ENCODE measurements around the gene WDHD1. TPM values are rescaled to one million over a fixed set of nuclear protein-coding genes. Genes with fewer than 3 reads are reported as not detected.

The WDHD1 gene
- total and polyA plus RNA-seq, 2 of the 4 experiments (the other 2 are of a cell fraction), result 4.4 to 13.1 TPM

DNA sequence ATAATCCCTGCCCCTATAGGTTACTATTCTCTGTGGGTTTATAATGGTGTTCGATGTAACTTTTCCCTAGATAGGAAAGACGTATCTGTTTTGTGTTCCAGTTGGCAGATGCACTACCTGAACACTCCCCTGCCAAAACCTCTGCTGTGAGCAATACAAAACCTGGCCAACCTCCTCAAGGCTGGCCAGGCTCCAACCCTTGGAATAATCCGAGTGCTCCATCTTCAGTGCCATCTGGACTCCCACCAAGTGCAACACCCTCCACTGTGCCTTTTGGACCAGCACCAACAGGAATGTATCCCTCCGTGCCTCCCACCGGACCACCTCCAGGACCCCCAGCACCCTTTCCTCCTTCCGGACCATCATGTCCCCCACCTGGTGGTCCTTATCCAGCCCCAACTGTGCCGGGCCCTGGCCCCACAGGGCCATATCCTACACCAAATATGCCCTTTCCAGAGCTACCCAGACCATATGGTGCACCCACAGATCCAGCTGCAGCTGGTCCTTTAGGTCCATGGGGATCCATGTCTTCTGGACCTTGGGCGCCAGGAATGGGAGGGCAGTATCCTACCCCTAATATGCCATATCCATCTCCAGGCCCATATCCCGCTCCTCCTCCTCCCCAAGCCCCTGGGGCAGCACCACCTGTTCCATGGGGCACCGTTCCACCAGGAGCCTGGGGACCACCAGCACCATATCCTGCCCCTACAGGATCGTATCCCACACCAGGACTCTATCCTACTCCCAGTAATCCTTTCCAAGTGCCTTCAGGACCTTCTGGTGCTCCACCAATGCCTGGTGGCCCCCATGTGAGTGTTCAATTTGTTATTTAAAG, 35.8 kb upstream of the WDHD1 start:
- no peak for ATAC-seq (ENCODE audit: low read depth)

More for the DNA sequence above, 35.8 kb upstream of the WDHD1 start:
- H2AK5ac ChIP-seq (ENCODE audit: low read depth, low read length), result no peak overlapping the region
- WGBS, 2 experiments (ENCODE audit: extremely low coverage in 2 of 2, insufficient read length in 1 of 2), result 85% methylated on average over 5 of the region's 11 CpGs; no CpG with 5 or more reads in 1 of the 2 experiments
- H4K5ac ChIP-seq (ENCODE audit: low read depth, low read length), result no peak overlapping the region
- H3K9me1 ChIP-seq (ENCODE audit: insufficient read depth, low read length), result peaks cover 10% of the 10 kb centered on the region
- H2BK20ac ChIP-seq (ENCODE audit: low read depth, low read length), result no peak overlapping the region
- H2AFZ ChIP-seq (replicated peaks; ENCODE audit: low read length, poor library complexity), result no peak overlapping the region
- no peak overlapping the region for H3K27ac ChIP-seq (ENCODE audit: insufficient read depth, low read length)
- H3K18ac ChIP-seq (ENCODE audit: low read depth, low read length), result no peak overlapping the region
- no peak overlapping the region for H3K4me2 ChIP-seq (ENCODE audit: low read depth, low read length)
- peaks cover 65% of the 10 kb centered on the region for H4K20me1 ChIP-seq (ENCODE audit: insufficient read depth, low read length)
- POLR2A ChIA-PET (ENCODE audit: unreplicated experiment), result no interaction called here
- H3K23ac ChIP-seq (ENCODE audit: low read depth, low read length), result no peak overlapping the region
- H3K4me3 ChIP-seq (ENCODE audit: insufficient read depth, low read depth, low read length), result no peak overlapping the region
- H3K27me3 ChIP-seq (ENCODE audit: control insufficient read depth, insufficient read depth, low read length), result no peaks in the 10 kb centered on the region
- in situ Hi-C loops (cut with MboI; ENCODE audit: low sequenced_read_pairs), result no loop called here
- H3K9ac ChIP-seq (ENCODE audit: low read depth, low read length), result no peak overlapping the region
- no peak overlapping the region for H3K56ac ChIP-seq (ENCODE audit: extremely low read depth, insufficient read depth, low read length)
- TSS peak; percentile 29 for BruUV-seq (replicated peaks)
- H3K4me1 ChIP-seq (ENCODE audit: control insufficient read depth, insufficient read depth, low read length), result peaks cover 6% of the 10 kb centered on the region
- H4K91ac ChIP-seq (ENCODE audit: insufficient read depth, low read depth, low read length), result no peak overlapping the region
- no peak overlapping the region for H2BK15ac ChIP-seq (ENCODE audit: low read depth, low read length)
- no peak overlapping the region for H2AK9ac ChIP-seq (replicated peaks; ENCODE audit: low read depth, low read length, poor library complexity)
- peaks cover 22 to 57% of the 10 kb centered on the region in 2 experiments for H3K79me1 ChIP-seq (ENCODE audit: low read depth in 1 of 2, low read length in 2 of 2)
- DNase-seq, result no peak
- CTCF ChIA-PET, result interaction anchor here (1.3 kb wide), 1 partner anchor 11 kb away, joined by 3 read pairs; the partner anchor contains the start of gene MAPK1IP1L
- no peak overlapping the region for H3K4ac ChIP-seq (ENCODE audit: low read depth, low read length)
- H4K8ac ChIP-seq (ENCODE audit: low read depth in 2 of 2, low read length in 2 of 2), result no peak overlapping the region
- intact Hi-C loops (cut with micrococcal nuclease), result no loop called here
- H3K36me3 ChIP-seq (ENCODE audit: control insufficient read depth, insufficient read depth, low read length), result peaks cover 34% of the 10 kb centered on the region
- no peak overlapping the region for H2BK120ac ChIP-seq (ENCODE audit: low read depth, low read length)
- no peak overlapping the region for H2BK5ac ChIP-seq (ENCODE audit: low read depth, low read length, poor library complexity, severe bottlenecking)
- TF ChIP-seq CEBPB (IDR thresholded peaks at IDR 0.05; ENCODE audit: low read depth, low read length) (no peak), SMC3 (IDR thresholded peaks at IDR 0.05; ENCODE audit: low read depth, low read length) (no peak)
- peaks cover 3% of the 10 kb centered on the region; the same call in 1 of the 2 replicates for H3K9me3 ChIP-seq (ENCODE audit: control insufficient read depth, insufficient read depth, low read length)
- H3K14ac ChIP-seq (replicated peaks; ENCODE audit: low read depth, low read length), result no peak overlapping the region
- dilution Hi-C loops (cut with HindIII; ENCODE audit: low sequenced_read_pairs, unreplicated experiment), result no loop called here

Data from IMR-90 (cell line).